HFF-Myc (cell line): ENCODE results near the gene HK3.

Source experiments
- DNase-seq: peaks from one replicate; pipeline ENCODE4 v3.0.0-alpha.2; 2011; ENCODE audit warnings: low read depth; ENCODE audit errors: extremely low read depth
- H3K4me3 ChIP-seq: replicated peaks from 2 replicates; pipeline ENCODE4 v1.5.1; 2011; ENCODE audit warnings: low read depth, mild to moderate bottlenecking, control low read depth, low read length
- TF ChIP-seq, protein P1 (sequence below): IDR thresholded peaks from 2 replicates; pipeline ENCODE4 v1.5.1; 2012; ENCODE audit warnings: mild to moderate bottlenecking, low read depth, low read length, control low read depth; ENCODE audit errors: missing control alignments

Gene HK3

DNA sequence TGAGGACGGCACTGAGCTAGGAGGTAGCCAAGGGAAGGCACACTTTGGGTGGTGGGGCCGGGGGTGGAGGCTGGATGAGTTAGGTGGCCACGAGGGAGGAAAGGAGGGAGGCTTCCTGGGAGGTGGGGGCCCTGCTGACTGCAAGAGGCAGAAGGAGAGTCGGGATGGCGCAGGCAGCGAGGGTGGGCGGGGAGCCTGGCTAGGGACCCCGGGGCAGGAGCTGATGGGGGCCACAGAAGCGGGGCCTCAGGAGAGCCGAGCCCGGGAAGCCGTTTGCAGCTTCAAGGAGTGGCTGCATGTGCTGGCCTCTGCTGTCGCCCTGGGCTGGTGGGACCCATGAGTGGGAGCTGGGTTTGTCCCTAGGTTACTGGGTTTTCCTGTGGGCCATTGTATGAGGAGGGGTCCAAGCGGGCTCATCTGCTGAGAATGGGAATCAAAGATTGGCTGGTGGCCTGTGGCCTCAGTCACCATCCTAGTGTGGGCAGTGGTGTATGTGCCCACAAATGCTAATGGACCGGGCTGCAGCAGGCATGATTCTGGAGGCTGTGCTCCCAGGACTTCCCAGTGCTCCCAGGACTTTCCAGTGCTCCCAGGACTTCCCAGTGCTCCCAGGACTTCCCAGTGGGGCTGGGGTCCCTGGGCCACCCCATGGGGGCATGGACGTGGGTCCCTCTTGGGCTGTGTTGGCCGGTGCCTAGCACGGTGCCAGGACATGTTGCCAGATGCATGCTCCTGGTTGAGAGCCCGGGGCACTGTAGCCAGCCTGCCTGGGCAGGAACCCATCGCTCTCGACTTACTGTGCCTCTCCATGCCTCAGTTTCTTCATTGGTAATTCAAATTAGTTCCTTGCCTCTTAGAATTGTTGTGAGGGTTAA lies 48.5 kb downstream of the HK3 start:
- no peak overlapping the region for H3K4me3 ChIP-seq
- no peak for DNase-seq
- TF ChIP-seq, protein P1, sequence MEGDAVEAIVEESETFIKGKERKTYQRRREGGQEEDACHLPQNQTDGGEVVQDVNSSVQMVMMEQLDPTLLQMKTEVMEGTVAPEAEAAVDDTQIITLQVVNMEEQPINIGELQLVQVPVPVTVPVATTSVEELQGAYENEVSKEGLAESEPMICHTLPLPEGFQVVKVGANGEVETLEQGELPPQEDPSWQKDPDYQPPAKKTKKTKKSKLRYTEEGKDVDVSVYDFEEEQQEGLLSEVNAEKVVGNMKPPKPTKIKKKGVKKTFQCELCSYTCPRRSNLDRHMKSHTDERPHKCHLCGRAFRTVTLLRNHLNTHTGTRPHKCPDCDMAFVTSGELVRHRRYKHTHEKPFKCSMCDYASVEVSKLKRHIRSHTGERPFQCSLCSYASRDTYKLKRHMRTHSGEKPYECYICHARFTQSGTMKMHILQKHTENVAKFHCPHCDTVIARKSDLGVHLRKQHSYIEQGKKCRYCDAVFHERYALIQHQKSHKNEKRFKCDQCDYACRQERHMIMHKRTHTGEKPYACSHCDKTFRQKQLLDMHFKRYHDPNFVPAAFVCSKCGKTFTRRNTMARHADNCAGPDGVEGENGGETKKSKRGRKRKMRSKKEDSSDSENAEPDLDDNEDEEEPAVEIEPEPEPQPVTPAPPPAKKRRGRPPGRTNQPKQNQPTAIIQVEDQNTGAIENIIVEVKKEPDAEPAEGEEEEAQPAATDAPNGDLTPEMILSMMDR = no peak

DNA sequence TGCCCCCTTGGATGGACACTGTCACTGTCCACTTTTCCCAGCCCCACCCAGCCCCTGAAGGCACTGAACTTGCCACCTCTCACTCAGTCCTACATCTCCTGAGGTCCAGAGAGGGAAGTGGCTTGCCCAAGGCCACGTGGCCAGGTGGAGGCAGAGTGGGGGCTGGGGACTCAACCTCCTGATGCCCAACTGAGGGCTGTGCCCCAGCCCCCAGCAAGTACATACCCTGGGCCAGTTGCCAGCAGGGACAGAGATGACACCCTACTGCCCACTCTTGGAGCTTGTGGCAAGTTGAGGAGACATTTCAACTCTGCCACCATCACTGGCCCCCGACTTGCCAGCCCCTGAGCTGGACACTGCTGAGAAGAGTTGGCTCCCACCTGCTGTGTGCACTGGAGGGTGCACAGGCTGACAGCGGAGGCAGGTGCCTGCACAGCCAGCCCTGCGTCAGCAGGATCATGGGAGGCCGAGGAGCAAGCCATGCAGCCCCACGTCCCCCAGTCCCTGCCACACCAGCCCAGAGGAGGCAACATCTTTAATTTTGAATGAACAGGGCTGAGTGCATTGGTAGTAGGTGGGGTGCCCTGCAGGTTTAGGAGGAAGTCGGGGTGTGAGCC lies 49.4 kb downstream of the HK3 start:
- no peak overlapping the region for H3K4me3 ChIP-seq
- no peak for DNase-seq
- TF ChIP-seq, protein P1 = no peak

DNA sequence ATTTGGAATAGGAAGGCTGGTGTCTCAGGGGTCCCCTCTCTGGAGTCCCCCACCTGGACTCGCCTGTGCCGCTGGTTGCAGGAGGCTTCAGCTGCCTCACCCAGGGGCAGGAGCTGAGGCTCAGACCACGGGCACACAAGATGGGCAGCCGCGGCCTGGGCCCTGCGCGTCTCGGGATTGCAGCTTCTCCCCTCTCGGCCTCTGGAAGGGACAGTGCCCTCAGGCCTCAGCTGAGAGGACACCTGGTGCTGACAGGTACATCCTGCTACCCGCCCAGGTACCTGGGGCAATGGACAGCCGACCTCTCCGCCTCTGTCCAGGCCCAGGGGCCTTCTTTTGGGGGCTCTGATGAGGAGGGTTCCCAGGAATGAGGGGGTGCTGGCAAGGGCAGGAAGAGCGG lies 50.5 kb downstream of the HK3 start:
- no peak for DNase-seq
- TF ChIP-seq, protein P1 = no peak
- no peak overlapping the region for H3K4me3 ChIP-seq

DNA sequence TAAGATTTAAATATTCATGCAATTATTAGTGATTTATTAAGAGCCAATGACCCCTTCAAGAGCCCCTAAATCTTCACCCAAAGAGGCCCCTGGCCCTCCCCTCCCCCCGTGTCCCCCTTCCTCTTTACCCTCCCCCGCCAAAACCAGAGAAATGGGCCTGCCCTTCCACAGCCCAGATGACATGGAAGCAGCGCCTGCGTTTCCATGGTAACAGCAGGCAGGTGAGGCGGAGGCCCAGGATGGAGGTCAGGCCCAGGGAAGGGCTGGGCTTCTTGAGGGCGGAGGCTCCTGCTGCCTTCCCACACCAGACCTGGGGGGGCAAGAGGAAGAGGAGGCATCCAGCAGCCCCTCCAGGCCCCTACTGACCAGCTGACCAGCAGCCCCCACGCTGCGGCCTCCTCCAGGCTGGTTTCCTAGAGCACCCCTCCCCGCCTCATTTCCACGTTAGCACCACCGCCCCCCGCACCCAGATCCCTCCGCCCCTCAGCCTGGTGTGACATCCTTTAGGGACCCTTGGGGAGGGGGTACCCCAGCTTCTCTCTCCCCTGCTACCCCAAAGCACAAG lies 51.3 kb downstream of the HK3 start:
- H3K4me3 ChIP-seq = no peak overlapping the region
- no peak for DNase-seq
- TF ChIP-seq, protein P1 = no peak

DNA sequence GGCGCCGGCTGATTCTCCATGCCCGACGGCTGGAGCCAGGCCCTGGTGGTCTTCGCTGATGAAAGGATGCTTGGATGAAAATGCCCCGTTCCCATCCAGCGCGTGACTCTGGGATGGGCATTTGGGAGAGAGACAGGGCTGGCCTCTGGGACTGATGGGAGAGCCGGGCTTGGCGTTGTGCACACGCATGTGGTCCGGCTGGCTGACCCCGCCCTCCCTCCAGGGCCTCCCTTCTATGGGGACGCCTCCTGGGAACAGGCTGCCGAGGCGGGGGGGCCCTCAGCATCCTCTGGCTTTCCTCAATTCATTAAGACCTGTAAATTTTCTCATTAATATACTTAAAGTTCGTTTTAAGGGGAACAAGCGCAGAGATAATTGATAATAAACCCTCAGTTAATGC lies 52.0 kb downstream of the HK3 start:
- DNase-seq = no peak
- no peak overlapping the region for H3K4me3 ChIP-seq
- TF ChIP-seq, protein P1 = no peak

DNA sequence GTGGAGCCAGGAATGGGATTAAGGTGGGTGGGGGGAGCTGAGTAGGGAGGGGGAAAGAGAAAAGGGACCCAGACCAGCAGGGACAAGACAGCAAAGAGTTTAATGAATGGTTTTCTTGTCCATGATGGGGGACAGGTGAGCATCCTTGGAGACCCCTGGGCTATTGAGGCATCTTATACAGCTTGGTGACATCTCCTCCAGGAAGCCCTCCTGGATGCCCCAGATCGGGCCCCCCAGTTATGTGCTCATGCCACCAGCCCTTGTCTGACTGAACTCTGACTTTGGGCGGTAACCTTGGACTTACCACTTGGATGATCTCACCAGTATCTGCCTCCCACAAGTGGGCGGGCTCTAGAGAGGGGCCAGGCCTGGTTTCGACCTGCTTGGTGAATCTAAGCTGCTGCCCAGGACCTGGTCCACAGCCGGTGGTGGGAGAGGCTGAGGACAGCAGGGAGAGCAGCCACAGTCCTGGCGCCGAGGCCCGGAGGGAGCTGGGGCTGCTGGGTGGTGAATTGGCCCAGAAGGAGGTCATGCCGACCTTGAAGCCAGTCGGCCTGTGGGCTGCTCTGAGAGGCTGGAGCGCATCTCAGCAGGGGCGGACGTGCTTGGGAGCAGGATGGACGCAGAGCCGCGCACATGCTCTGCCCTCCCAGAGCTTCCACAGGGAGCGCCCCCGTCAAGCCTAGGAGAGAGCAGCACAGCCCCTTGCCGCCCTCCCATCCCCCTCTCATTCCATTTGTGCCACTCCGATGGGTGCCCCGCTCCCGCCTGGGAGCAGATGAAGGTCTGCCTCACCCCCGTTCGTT lies 52.6 kb downstream of the HK3 start:
- TF ChIP-seq, protein P1 = no peak
- no peak overlapping the region for H3K4me3 ChIP-seq
- no peak for DNase-seq
